Measurements from ENCODE around the gene ARHGAP26.

The ARHGAP26 gene

DNA sequence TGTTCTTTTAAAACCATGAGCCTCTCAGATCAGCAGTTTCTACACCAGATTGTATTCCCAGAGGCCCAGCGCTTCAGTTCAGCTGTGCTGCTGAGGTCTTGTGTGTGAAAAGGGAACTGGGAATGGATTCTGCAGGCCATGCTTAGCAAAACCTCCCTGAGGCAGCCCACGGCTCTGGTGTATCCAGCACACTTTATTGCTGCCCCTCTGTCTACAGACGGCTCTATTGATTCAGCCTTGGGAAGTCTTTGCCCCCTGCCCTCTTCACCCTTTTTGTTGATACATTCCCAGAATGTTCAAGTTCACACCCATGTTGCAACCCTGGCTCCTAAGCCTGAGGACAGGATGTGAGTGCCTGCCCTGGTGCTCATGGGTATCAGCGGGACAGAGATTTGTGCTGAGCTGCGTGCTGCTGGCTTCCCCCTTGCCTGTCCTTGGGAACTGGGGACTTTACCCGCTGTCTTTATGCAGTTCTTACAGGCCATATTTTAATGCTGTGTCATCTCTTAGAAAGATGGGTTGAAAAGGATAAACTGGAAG lies 37.3 kb downstream of the ARHGAP26 start:
- TF ChIP-seq FOXP2 (optimal IDR thresholded peaks at IDR 0.05; ENCODE audit: borderline replicate concordance, extremely low read depth, extremely low read length, insufficient read depth) (no peak), POLR2AphosphoS5 (IDR thresholded peaks at IDR 0.05; ENCODE audit: low read depth, low read length) (no peak), TAF1 (IDR thresholded peaks at IDR 0.05; ENCODE audit: borderline replicate concordance, insufficient read depth, low read length) (no peak), SIN3A (IDR thresholded peaks at IDR 0.05; ENCODE audit: borderline replicate concordance, insufficient read depth, low read length) (no peak), REST (IDR thresholded peaks at IDR 0.05; ENCODE audit: insufficient read depth in 1 of 2, low read depth in 2 of 2, low read length in 2 of 2) (no peak)

DNA sequence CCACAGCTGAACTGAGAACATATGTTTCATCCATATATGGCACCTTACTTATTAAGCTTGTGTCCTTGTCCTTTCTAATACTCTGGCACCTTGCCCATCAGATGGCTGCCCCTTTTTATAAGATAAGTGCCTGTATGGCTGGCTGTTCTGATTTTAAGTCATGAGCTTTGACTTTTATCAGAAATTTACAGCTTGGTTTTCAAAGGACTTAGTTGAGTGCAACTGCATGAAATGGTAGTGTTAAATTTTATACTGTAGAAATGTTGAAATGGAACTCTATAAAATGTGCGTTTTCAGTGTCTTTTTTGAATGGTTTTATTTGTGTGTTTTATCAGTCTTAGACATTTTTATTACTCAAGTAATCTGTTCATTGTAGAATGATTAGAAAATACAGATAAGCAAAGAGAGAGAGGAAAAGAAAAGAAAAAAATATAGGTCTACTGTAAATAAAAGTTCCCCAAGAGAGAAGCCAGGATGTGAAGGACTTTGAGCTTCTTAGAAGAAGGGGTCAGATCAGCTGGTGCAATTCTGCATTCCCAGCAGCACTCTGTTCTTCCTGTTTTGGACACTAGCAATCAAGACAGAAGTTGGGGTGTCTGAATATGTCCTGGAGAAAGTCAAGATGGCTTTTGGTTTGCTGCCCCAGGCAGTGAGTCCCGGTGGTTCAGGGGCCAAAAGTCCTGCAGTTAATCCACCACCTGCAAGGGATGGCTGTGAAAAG lies 38.9 kb downstream of the ARHGAP26 start:
- TF ChIP-seq TAF1 (IDR thresholded peaks at IDR 0.05; ENCODE audit: borderline replicate concordance, insufficient read depth, low read length) (no peak), SIN3A (IDR thresholded peaks at IDR 0.05; ENCODE audit: borderline replicate concordance, insufficient read depth, low read length) (no peak), POLR2AphosphoS5 (IDR thresholded peaks at IDR 0.05; ENCODE audit: low read depth, low read length) (no peak), FOXP2 (optimal IDR thresholded peaks at IDR 0.05; ENCODE audit: borderline replicate concordance, extremely low read depth, extremely low read length, insufficient read depth) (no peak), REST (IDR thresholded peaks at IDR 0.05; ENCODE audit: insufficient read depth in 1 of 2, low read depth in 2 of 2, low read length in 2 of 2) (no peak)

DNA sequence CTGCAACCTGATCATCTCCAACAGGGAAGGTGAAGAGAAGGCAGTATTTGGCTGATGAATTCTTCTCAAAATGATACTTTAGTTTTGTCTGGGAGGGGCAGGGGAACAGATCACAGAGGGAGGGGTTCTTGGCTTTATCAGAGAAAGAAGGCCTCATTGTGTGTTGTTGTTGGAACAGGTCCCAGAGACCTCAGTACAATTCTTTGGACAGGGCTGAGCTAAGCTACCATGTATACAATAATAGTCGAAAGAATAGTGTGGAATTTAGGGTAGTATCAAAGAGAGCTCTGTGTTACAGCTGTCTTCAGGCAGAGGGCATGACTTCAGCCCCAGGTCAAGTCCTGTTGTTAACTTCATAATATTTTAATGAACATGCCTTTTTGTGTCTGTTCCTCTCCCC lies 39.9 kb downstream of the ARHGAP26 start:
- TF ChIP-seq FOXP2 (optimal IDR thresholded peaks at IDR 0.05; ENCODE audit: borderline replicate concordance, extremely low read depth, extremely low read length, insufficient read depth): no peak
- TF ChIP-seq TAF1 (IDR thresholded peaks at IDR 0.05; ENCODE audit: borderline replicate concordance, insufficient read depth, low read length): no peak
- TF ChIP-seq SIN3A (IDR thresholded peaks at IDR 0.05; ENCODE audit: borderline replicate concordance, insufficient read depth, low read length): no peak
- TF ChIP-seq REST (IDR thresholded peaks at IDR 0.05; ENCODE audit: insufficient read depth in 1 of 2, low read depth in 2 of 2, low read length in 2 of 2): no peak
- no peak for TF ChIP-seq POLR2AphosphoS5 (IDR thresholded peaks at IDR 0.05; ENCODE audit: low read depth, low read length)

- no peak for TF ChIP-seq FOXP2 (optimal IDR thresholded peaks at IDR 0.05; ENCODE audit: borderline replicate concordance, extremely low read depth, extremely low read length, insufficient read depth)
- TF ChIP-seq POLR2AphosphoS5 (IDR thresholded peaks at IDR 0.05; ENCODE audit: low read depth, low read length): no peak
- no peak for TF ChIP-seq TAF1 (IDR thresholded peaks at IDR 0.05; ENCODE audit: borderline replicate concordance, insufficient read depth, low read length)
- no peak for TF ChIP-seq REST (IDR thresholded peaks at IDR 0.05; ENCODE audit: insufficient read depth in 1 of 2, low read depth in 2 of 2, low read length in 2 of 2)
- TF ChIP-seq SIN3A (IDR thresholded peaks at IDR 0.05; ENCODE audit: borderline replicate concordance, insufficient read depth, low read length): no peak
Observed at GRCh38 chr5:142810743-142811290, 40.6 kb downstream of the ARHGAP26 start.

Measured in PFSK-1 (cell line).